GM21515 (cell line): ENCODE measurements around the gene CAPSL.
A peak's percentile ranks its signal among the peaks of the same experiment; 100 is the strongest.
"Not testable (repeated sequence)": the region's sequence is repeated elsewhere in the genome, so short reads cannot be mapped to it uniquely, and the experiment has no call there.

Experiments
- ATAC-seq: cut with Tn5 transposase; IDR thresholded peaks from one replicate; pipeline ENCODE4 v1.9.1; 2021; ENCODE audit not compliant: unreplicated experiment

CAPSL gene

GRCh38 chr5:35938568-35939227 lies at the start of gene CAPSL:
Gene CAPSL, minus strand, starts transcription at chr5:35938622. Its CDS starts 17,502 bp downstream, at chr5:35921120.
- no peak for ATAC-seq

GRCh38 chr5:35987776-35988175 lies 49.4 kb upstream of the CAPSL start:
- no peak for ATAC-seq

- no peak for ATAC-seq
Observed at GRCh38 chr5:35979715-35980114, 41.3 kb upstream of the CAPSL start.

GRCh38 chr5:35976859-35977258 lies 38.4 kb upstream of the CAPSL start:
- not testable (repeated sequence) for ATAC-seq

- ATAC-seq = no peak
Observed at GRCh38 chr5:35974570-35974969, 36.1 kb upstream of the CAPSL start.

- ATAC-seq = no peak
Observed at GRCh38 chr5:35971878-35972210, 33.4 kb upstream of the CAPSL start.

GRCh38 chr5:35971186-35971877 lies 32.9 kb upstream of the CAPSL start:
- no peak for ATAC-seq

GRCh38 chr5:35963381-35963843 lies 25.0 kb upstream of the CAPSL start:
- ATAC-seq = no peak

GRCh38 chr5:35960328-35960727 lies 21.9 kb upstream of the CAPSL start:
- no peak for ATAC-seq

- no peak for ATAC-seq
Observed at GRCh38 chr5:35956429-35956828, 18.0 kb upstream of the CAPSL start.

- ATAC-seq = no peak
Observed at GRCh38 chr5:35954175-35954574, 15.8 kb upstream of the CAPSL start.

- ATAC-seq = no peak
Observed at GRCh38 chr5:35947085-35947484, 8.7 kb upstream of the CAPSL start.

GRCh38 chr5:35939639-35940038 lies 1.2 kb upstream of the CAPSL start:
- no peak for ATAC-seq

GRCh38 chr5:35926389-35927051 lies 11.9 kb downstream of the CAPSL start:
- ATAC-seq = peak; percentile 80

GRCh38 chr5:35924950-35925722 lies 13.3 kb downstream of the CAPSL start:
- peak; percentile 62 for ATAC-seq

- ATAC-seq = no peak
Observed at GRCh38 chr5:35924122-35924949, 14.1 kb downstream of the CAPSL start.

GRCh38 chr5:35922468-35922867 lies 16.0 kb downstream of the CAPSL start:
- no peak for ATAC-seq

GRCh38 chr5:35921930-35922329 lies 16.5 kb downstream of the CAPSL start:
- no peak for ATAC-seq

GRCh38 chr5:35920890-35921289 lies 17.5 kb downstream of the CAPSL start:
- ATAC-seq = no peak

GRCh38 chr5:35919191-35919590 lies 19.2 kb downstream of the CAPSL start:
- ATAC-seq = no peak

GRCh38 chr5:35908814-35909213 lies 29.6 kb downstream of the CAPSL start:
- ATAC-seq = no peak
